RWPE2 (cell line): ENCODE data around the gene TEN1.

Source experiments
- ATAC-seq: fragments of 200-7000 bp; cut with Tn5 transposase; 3 replicates; pipeline ENCODE4 v1.9.1; 2021; ENCODE audit warnings: low read depth
- DNase-seq: peaks from one replicate; pipeline ENCODE4 v3.0.0-alpha.2; 2020; ENCODE audit warnings: low spot score
- H3K27ac ChIP-seq: fragments of 450-650 bp; 2 replicates; pipeline ENCODE4 v1.5.1; 2017; ENCODE audit warnings: mild to moderate bottlenecking; ENCODE audit not compliant: poor library complexity, severe bottlenecking
- H3K27me3 ChIP-seq: fragments of 250-450 bp; sonication (Bioruptor Pico); 2 replicates; pipeline ENCODE4 v1.5.1; 2021; ENCODE audit warnings: mild to moderate bottlenecking, moderate library complexity; ENCODE audit not compliant: insufficient read depth, poor library complexity, severe bottlenecking
- H3K36me3 ChIP-seq: fragments of 250-450 bp; sonication (Bioruptor Pico); 2 replicates; pipeline ENCODE4 v1.5.1; 2020; ENCODE audit warnings: low read depth, mild to moderate bottlenecking, moderate library complexity
- H3K4me1 ChIP-seq: fragments of 250-450 bp; sonication (Bioruptor Pico); 2 replicates; pipeline ENCODE4 v1.5.1; 2021; ENCODE audit warnings: mild to moderate bottlenecking, moderate library complexity; ENCODE audit not compliant: insufficient read depth, poor library complexity, severe bottlenecking
- H3K4me3 ChIP-seq: fragments of 250-450 bp; sonication (Bioruptor Pico); 2 replicates; pipeline ENCODE4 v1.5.1; 2021; ENCODE audit warnings: mild to moderate bottlenecking, moderate library complexity; ENCODE audit not compliant: severe bottlenecking
- H3K9me3 ChIP-seq: fragments of 250-450 bp; sonication (Bioruptor Pico); 2 replicates; pipeline ENCODE4 v1.5.1; 2021; ENCODE audit warnings: mild to moderate bottlenecking, moderate library complexity; ENCODE audit not compliant: severe bottlenecking
- CTCF ChIP-seq: fragments of 450-650 bp; IDR thresholded peaks from one replicate; pipeline ENCODE4 v1.5.1; 2017; ENCODE audit warnings: mild to moderate bottlenecking, moderate library complexity; ENCODE audit not compliant: poor library complexity, severe bottlenecking

TEN1 gene

GRCh38 chr17:76034428-76035350 is 55.6 kb downstream of the TEN1 start:
- ATAC-seq (no peak), DNase-seq (no peak)
- H3K9me3 ChIP-seq: no peaks in the 10 kb centered on the region
- no peak overlapping the region for H3K4me3 ChIP-seq
- no peak overlapping the region for H3K27ac ChIP-seq
- H3K36me3 ChIP-seq: peaks cover 14% of the 10 kb centered on the region
- no peaks in the 10 kb centered on the region for H3K27me3 ChIP-seq
- TF ChIP-seq CTCF: no peak
- no peaks in the 10 kb centered on the region for H3K4me1 ChIP-seq

GRCh38 chr17:76036497-76037261 is 57.6 kb downstream of the TEN1 start:
- Histone ChIP-seq H3K36me3 (peaks cover 32% of the 10 kb centered on the region), H3K9me3 (no peaks in the 10 kb centered on the region), H3K4me3 (no peak overlapping the region), H3K27me3 (no peaks in the 10 kb centered on the region), H3K27ac (no peak overlapping the region), H3K4me1 (no peaks in the 10 kb centered on the region)
- DNase-seq (no peak), ATAC-seq (no peak; the same call in 2 of the 3 replicates)
- no peak for TF ChIP-seq CTCF

GRCh38 chr17:76038050-76038449 is 59.0 kb downstream of the TEN1 start:
- H3K4me3 ChIP-seq: no peak overlapping the region
- no peaks in the 10 kb centered on the region for H3K27me3 ChIP-seq
- TF ChIP-seq CTCF: no peak
- no peak overlapping the region for H3K27ac ChIP-seq
- H3K9me3 ChIP-seq: no peaks in the 10 kb centered on the region
- no peak for ATAC-seq
- H3K36me3 ChIP-seq: peaks cover 46% of the 10 kb centered on the region
- no peak for DNase-seq
- H3K4me1 ChIP-seq: no peaks in the 10 kb centered on the region

- Histone ChIP-seq H3K27me3 (no peaks in the 10 kb centered on the region), H3K36me3 (peaks cover 57% of the 10 kb centered on the region), H3K9me3 (no peaks in the 10 kb centered on the region), H3K4me3 (no peak overlapping the region), H3K27ac (no peak overlapping the region), H3K4me1 (no peaks in the 10 kb centered on the region)
- ATAC-seq: no peak
- no peak for DNase-seq
- no peak for TF ChIP-seq CTCF
Measured at GRCh38 chr17:76039121-76039520, 60.1 kb downstream of the TEN1 start.
